Smooth muscle cell of the brain vasculature (primary cell): ENCODE measurements around the gene GDF11.
"Not testable (repeated sequence)": the region's sequence is repeated elsewhere in the genome, so short reads cannot be mapped to it uniquely, and the experiment has no call there.

Experiments used
- DNase-seq: peaks from one replicate; pipeline ENCODE4 v3.0.0-alpha.2; 2012; ENCODE audit warnings: low read depth, low spot score

Gene GDF11

GRCh38 chr12:55741931-55742680 lies 816 bp upstream of the GDF11 start:
- no peak for DNase-seq

- DNase-seq: no peak
Observed at GRCh38 chr12:55743406-55744339, 751 bp downstream of the GDF11 start.

- DNase-seq: no peak
Observed at GRCh38 chr12:55744340-55745030, 1.6 kb downstream of the GDF11 start.

- DNase-seq: no peak
Observed at GRCh38 chr12:55745361-55746173, 2.6 kb downstream of the GDF11 start.

DNA sequence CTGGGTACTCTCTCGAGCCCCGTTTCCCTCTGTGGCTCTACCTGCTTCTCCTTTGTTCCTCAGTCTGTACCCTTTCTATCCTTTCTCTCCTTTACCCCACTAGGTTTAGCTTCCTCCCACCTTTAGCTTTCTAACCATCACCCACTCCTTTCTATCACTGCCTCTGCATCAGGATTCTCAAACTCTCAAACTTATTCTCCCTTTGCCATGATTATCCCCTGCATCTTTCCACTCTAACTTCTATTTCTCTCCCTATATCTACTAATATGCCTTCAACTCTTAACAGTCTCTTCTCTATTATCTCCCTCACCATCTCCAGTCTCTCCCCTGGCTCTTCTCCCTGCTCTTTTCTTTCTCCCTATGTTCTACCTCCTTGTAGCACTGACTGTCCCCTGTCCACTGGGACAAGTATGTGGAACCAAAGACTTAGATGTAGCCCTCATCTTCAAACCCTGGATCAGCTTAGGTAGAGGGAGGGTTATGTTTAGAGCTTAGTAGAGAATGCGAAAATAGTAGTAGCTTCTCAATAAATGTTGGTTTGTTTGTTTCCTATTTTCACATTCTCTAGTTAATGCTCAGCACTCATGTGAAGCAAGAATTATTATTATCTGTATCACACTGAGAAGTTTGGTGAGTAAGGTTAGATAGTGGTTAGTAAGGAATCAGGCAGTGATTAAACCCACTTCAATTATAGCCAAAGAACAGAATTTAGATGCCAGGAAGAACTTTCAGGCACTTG lies 3.4 kb downstream of the GDF11 start:
- DNase-seq: no peak

GRCh38 chr12:55746913-55747231 lies 4.0 kb downstream of the GDF11 start:
- DNase-seq: no peak

DNA sequence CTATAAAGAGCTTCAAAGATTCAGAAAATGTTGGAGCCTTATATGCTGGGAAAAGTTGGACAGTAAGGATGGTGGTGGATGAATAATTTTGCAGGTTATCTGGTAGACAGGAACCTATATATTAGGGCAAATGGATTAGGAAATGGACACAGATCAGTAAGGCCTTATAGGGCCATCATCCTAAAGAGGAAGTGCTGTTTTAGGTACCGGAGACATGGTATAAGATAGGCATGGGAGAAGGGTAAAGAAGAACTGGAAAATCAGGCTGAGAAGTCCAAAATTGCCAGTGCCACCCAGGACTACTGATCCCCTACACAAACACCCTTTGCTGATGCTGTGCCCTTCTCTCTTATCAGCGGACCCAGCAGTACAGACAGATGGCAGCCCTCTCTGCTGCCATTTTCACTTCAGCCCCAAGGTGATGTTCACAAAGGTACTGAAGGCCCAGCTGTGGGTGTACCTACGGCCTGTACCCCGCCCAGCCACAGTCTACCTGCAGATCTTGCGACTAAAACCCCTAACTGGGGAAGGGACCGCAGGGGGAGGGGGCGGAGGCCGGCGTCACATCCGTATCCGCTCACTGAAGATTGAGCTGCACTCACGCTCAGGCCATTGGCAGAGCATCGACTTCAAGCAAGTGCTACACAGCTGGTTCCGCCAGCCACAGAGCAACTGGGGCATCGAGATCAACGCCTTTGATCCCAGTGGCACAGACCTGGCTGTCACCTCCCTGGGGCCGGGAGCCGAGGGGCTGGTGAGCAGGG lies 5.5 kb downstream of the GDF11 start:
- DNase-seq: no peak

DNA sequence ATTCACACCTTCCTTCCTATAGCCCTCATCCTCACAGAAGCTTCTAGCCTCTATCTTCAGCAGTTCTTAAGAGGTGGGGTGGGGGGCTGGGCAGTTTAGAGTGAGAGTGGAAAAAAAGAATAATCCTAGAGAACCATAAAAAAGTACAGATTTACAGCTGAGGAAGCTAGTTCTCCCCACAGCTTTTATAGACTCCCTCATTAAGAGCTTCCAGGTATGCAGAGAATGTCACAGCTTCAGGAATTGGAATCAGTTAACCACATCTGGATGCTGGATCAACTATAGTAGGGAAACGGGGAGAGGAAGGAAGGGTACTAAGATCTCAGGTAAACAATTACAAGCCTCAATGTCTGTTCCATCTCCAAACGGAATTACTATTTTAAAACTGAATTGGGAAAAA lies 12.3 kb downstream of the GDF11 start:
- no peak for DNase-seq

- no peak for DNase-seq
Observed at GRCh38 chr12:55757701-55758100, 14.8 kb downstream of the GDF11 start.

GRCh38 chr12:55758575-55758974 lies 15.7 kb downstream of the GDF11 start:
- DNase-seq: not testable (repeated sequence)

GRCh38 chr12:55760663-55761062 lies 17.7 kb downstream of the GDF11 start:
- DNase-seq: no peak

DNA sequence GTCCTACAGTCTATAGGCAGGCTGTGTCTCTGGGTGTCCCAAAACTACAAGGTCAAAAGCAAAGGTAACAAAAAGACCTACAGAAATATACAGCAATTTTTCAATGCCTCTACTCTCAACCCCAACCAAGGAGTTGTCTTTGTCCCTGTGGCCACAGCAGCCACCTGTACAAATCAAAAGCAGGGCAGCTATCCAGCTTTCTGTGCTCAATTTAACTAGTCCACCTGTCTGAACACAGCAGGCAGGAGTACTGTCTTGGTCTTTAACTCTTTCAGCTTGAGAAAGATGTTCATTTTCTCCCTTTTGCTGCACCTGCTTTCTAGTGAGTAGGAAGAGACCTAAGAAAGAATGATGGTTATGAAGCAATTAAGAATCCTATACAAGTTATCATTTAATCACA lies 19.7 kb downstream of the GDF11 start:
- no peak for DNase-seq

DNA sequence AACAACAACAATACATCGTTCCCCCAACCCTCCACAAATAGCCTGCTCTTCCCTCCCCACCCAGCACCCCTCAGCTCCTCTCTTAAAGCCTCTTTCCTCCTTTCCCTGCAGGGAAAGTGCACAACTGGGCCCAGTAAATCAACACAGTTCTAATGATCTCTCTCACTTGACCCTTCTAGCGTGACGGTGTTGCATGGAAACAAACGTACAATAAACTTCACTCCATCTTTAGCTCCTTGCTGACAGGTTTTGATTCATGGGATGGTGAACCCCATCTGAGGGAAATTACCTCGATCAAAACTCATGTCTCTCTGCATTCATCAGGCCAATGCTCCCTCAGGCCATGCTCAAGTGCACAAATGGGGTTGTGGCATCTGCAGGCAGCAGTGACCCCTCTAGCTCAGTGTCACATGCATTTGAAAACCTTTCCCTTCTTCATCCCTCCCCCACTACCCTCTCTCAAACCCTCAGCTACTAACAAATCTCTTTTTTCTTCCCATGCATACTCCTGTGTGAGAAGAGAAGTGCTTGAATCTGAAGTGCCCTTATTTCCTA lies 22.9 kb downstream of the GDF11 start:
- DNase-seq: no peak

DNA sequence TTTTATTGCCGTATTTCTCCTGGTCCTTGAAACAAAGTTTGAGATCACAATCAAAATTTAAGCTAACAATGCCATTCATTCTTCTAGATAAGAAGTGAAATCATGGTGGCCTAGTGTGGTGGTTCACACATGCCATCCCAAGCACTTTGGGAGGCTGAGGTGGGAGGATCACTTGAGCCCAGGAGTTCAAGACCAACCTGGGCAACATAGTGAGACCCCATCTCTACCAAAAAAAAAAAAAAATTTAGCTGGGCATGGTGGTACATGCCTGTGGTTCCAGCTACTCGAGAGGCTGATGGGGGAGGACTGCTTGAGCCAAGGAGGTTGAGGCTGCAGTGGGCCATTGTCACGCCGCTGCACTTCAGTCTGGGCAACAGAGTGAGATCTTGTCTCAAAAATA lies 24.2 kb downstream of the GDF11 start:
- no peak for DNase-seq

GRCh38 chr12:55771736-55772135 lies 28.8 kb downstream of the GDF11 start:
- DNase-seq: no peak

DNA sequence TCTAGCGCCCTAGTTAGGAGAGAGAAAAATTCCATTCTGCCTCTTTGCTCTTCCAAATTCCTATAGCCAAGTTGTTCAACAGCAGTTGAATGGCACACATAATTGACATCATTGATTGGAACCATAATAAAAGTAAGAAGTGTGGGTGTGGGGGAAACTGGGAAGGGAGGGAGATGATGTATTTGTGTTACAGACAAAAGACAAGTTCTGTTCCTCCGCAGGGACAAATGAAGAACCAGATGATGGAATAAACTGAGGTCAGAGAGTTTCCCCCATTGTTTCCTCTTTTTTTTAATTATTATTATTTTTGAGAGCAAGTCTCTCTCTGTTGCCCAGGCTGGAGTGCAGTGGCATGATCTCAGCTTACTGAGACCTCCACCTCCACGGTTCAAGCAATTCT lies 34.9 kb downstream of the GDF11 start:
- no peak for DNase-seq

GRCh38 chr12:55780685-55781084 lies 37.8 kb downstream of the GDF11 start:
- DNase-seq: no peak

- no peak for DNase-seq
Observed at GRCh38 chr12:55788546-55788945, 45.6 kb downstream of the GDF11 start.

DNA sequence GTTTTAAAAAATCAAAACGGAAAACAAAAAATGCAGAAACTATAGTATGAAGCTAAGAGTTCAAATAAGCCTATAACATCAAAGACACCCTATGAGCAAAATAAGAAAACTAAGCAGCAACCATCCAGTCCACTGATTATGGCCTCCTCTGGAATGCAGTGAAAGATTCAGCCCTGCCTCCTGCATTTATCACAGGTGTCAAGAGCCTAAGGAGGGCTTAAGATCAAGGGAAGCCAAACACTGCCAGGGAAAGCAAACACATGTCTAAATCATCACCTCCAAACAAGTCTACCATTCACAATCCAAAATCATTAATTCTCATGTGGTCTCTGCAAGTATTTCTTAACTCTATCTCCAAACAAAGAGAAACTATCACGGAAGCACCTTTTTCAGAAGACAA lies 46.2 kb downstream of the GDF11 start:
- DNase-seq: no peak

- DNase-seq: no peak
Observed at GRCh38 chr12:55789893-55790292, 47.0 kb downstream of the GDF11 start.
